H9 (cell line): ENCODE data around the gene COG2. TPM values are rescaled to one million over a fixed set of nuclear protein-coding genes. Genes with fewer than 3 reads are reported as not detected.

ENCODE experiments used
- DNase-seq: peaks from one replicate; pipeline ENCODE4 v3.0.0-alpha.2; 2017
- H2AFZ ChIP-seq: one replicate; pipeline ENCODE4 v1.6.1; 2013; ENCODE audit warnings: mild to moderate bottlenecking, low read length, control low read depth, moderate library complexity
- H2AK5ac ChIP-seq: 2 replicates; pipeline ENCODE4 v1.6.1; 2013; ENCODE audit warnings: low read length, control low read depth, mixed read lengths; ENCODE audit not compliant: insufficient read length
- H2BK120ac ChIP-seq: one replicate; pipeline ENCODE4 v1.6.1; 2013; ENCODE audit warnings: low read depth, mild to moderate bottlenecking, low read length, control low read depth, inconsistent platforms; ENCODE audit not compliant: poor library complexity, severe bottlenecking
- H2BK12ac ChIP-seq: 2 replicates; pipeline ENCODE4 v1.6.1; 2013; ENCODE audit warnings: low read length, control low read depth, mixed read lengths, low read depth; ENCODE audit not compliant: insufficient read length
- H2BK15ac ChIP-seq: 2 replicates; pipeline ENCODE4 v1.6.1; 2013; ENCODE audit warnings: low read depth, low read length, control low read depth
- H2BK20ac ChIP-seq: one replicate; pipeline ENCODE4 v1.6.1; 2013; ENCODE audit warnings: low read depth, mild to moderate bottlenecking, low read length, control low read depth, inconsistent platforms; ENCODE audit not compliant: poor library complexity, severe bottlenecking
- H2BK5ac ChIP-seq: 2 replicates; pipeline ENCODE4 v1.6.1; 2013; ENCODE audit warnings: low read length, control low read depth, mixed read lengths; ENCODE audit not compliant: insufficient read length
- H3K14ac ChIP-seq: 2 replicates; pipeline ENCODE4 v1.6.1; 2013; ENCODE audit warnings: low read length, control low read depth; ENCODE audit not compliant: insufficient read depth
- H3K18ac ChIP-seq: 2 replicates; pipeline ENCODE4 v1.6.1; 2013; ENCODE audit warnings: low read depth, mild to moderate bottlenecking, mixed read lengths, low read length, control low read depth; ENCODE audit not compliant: insufficient read length
- H3K23ac ChIP-seq: 2 replicates; pipeline ENCODE4 v1.6.1; 2013; ENCODE audit warnings: low read length, control low read depth, mixed read lengths, low read depth; ENCODE audit not compliant: insufficient read length
- H3K23me2 ChIP-seq: 2 replicates; pipeline ENCODE4 v1.6.1; 2013; ENCODE audit warnings: low read depth, mild to moderate bottlenecking, mixed read lengths, low read length, control low read depth; ENCODE audit not compliant: insufficient read length, poor library complexity, severe bottlenecking
- H3K27ac ChIP-seq: 2 replicates; pipeline ENCODE4 v1.5.1; 2013; ENCODE audit warnings: low read length, control low read depth, mixed read lengths, low read depth; ENCODE audit not compliant: insufficient read length
- H3K27me3 ChIP-seq: 2 replicates; pipeline ENCODE4 v1.6.1; 2013; ENCODE audit warnings: low read length, control low read depth, inconsistent platforms; ENCODE audit not compliant: insufficient read depth
- H3K4ac ChIP-seq: 2 replicates; pipeline ENCODE4 v1.6.1; 2013; ENCODE audit warnings: low read depth, mild to moderate bottlenecking, control low read depth, inconsistent platforms, low read length, moderate library complexity
- H3K4me1 ChIP-seq: 2 replicates; pipeline ENCODE4 v1.6.1; 2013; ENCODE audit warnings: low read length, control low read depth, inconsistent platforms; ENCODE audit not compliant: insufficient read depth
- H3K4me2 ChIP-seq: 2 replicates; pipeline ENCODE4 v1.6.1; 2013; ENCODE audit warnings: low read length, control low read depth, mixed read lengths; ENCODE audit not compliant: insufficient read length, insufficient read depth
- H3K56ac ChIP-seq: 2 replicates; pipeline ENCODE4 v1.6.1; 2013; ENCODE audit warnings: low read depth, mild to moderate bottlenecking, mixed read lengths, low read length, control low read depth; ENCODE audit not compliant: insufficient read length
- H3K79me1 ChIP-seq: 2 replicates; pipeline ENCODE4 v1.6.1; 2013; ENCODE audit warnings: low read depth, mild to moderate bottlenecking, moderate library complexity, low read length, control low read depth, inconsistent platforms; ENCODE audit not compliant: insufficient read depth, poor library complexity, severe bottlenecking
- H3K79me2 ChIP-seq: 2 replicates; pipeline ENCODE4 v1.6.1; 2013; ENCODE audit warnings: low read length, control low read depth, inconsistent platforms; ENCODE audit not compliant: insufficient read depth
- H3K9ac ChIP-seq: 2 replicates; pipeline ENCODE4 v1.6.1; 2013; ENCODE audit warnings: low read length, control low read depth, mixed read lengths; ENCODE audit not compliant: insufficient read length; ENCODE audit errors: extremely low read depth
- H3K9me3 ChIP-seq: one replicate; pipeline ENCODE4 v1.6.1; 2013; ENCODE audit warnings: low read depth, low read length, inconsistent platforms; ENCODE audit not compliant: control insufficient read depth
- H3T11ph ChIP-seq: one replicate; pipeline ENCODE4 v1.6.1; 2013; ENCODE audit warnings: mild to moderate bottlenecking, low read length, control low read depth, inconsistent platforms
- H4K20me1 ChIP-seq: one replicate; pipeline ENCODE4 v1.6.1; 2013; ENCODE audit not compliant: control insufficient read depth, insufficient read length, insufficient read depth
- H4K5ac ChIP-seq: 2 replicates; pipeline ENCODE4 v1.6.1; 2013; ENCODE audit warnings: low read depth, mild to moderate bottlenecking, mixed read lengths, low read length, control low read depth; ENCODE audit not compliant: insufficient read length
- H4K8ac ChIP-seq: replicated peaks from 2 replicates; pipeline ENCODE4 v1.6.1; 2013; ENCODE audit warnings: low read length, control low read depth, mixed read lengths, low read depth; ENCODE audit not compliant: insufficient read length
- H4K91ac ChIP-seq: 2 replicates; pipeline ENCODE4 v1.6.1; 2013; ENCODE audit warnings: low read depth, mild to moderate bottlenecking, moderate library complexity, mixed read lengths, low read length, control low read depth; ENCODE audit not compliant: insufficient read length
- H3K27ac Mint-ChIP-seq, 3 experiments: 2 replicates in 2 of 3; 3 replicates in 1 of 3; pipeline ENCODE4 v1.8.0; 2020 to 2021; ENCODE audit warnings: mixed read lengths in 3 of 3, mild to moderate bottlenecking in 1 of 3, moderate library complexity in 1 of 3
- H3K27me3 Mint-ChIP-seq: 2 replicates; pipeline ENCODE4 v1.8.0; 2021; ENCODE audit warnings: low read depth, mild to moderate bottlenecking, moderate library complexity, mixed read lengths
- H3K36me3 Mint-ChIP-seq, 3 experiments: 2 replicates in 2 of 3; 3 replicates in 1 of 3; pipeline ENCODE4 v1.8.0; 2020 to 2021; ENCODE audit warnings: low read depth in 3 of 3, mixed read lengths in 3 of 3; ENCODE audit not compliant: insufficient read depth in 1 of 3
- H3K4me1 Mint-ChIP-seq, 2 experiments: 2 replicates each; pipeline ENCODE4 v1.8.0; 2020; ENCODE audit warnings: mixed read lengths in 2 of 2
- H3K4me3 Mint-ChIP-seq, 2 experiments: 2 replicates in 1 of 2; 3 replicates in 1 of 2; pipeline ENCODE4 v1.8.0; 2020 to 2021; ENCODE audit warnings: mild to moderate bottlenecking in 2 of 2, mixed read lengths in 2 of 2, moderate library complexity in 1 of 2
- H3K9me3 Mint-ChIP-seq, 2 experiments: 2 replicates in 1 of 2; 3 replicates in 1 of 2; pipeline ENCODE4 v1.8.0; 2020; ENCODE audit warnings: mild to moderate bottlenecking in 2 of 2, mixed read lengths in 2 of 2, moderate library complexity in 1 of 2
- CTCF ChIP-seq: fragments of 200-600 bp; sonication (generic); conservative IDR thresholded peaks from 3 replicates; pipeline ENCODE4 v1.8.0; 2021; ENCODE audit warnings: antibody characterized with exemption, mild to moderate bottlenecking
- WGBS: extraction: QIAGEN DNeasy Blood & Tissue Kit; methylation state at CpG from one replicate; pipeline ENCODE4 v1.1.7; 2013; ENCODE audit warnings: missing lambda C conversion rate, low lambda C conversion rate, mixed read lengths; ENCODE audit not compliant: insufficient read length; ENCODE audit errors: extremely low coverage; 5-methylcytosine and 5-hydroxymethylcytosine counted together
- total RNA-seq: library from RNA; stranded (reverse); gene quantifications from 2 replicates; pipeline ENCODE4 v1.2.1, GENCODE V29; 2021

Gene COG2
- total RNA-seq, 1 experiment from 2014 or later: 42.2 TPM

DNA sequence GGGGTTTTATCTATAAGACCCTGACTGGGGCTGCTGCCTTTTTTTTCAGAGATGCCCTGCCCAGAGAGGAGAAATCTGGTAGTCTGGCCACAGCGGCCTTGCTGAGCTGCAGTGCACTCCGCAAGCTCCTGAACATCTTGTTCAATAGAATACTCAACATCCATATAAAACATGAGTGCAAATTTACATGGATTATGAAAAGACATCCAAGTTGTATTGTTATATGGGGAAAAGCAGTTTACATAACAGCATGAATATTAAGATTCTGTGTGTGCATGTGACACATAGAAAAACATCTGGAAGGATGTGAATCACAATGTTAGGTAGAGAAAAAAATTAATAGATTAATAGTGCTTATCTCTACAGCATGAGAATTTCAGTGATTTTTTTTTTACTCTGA lies 16.4 kb downstream of the COG2 start:
- Histone ChIP-seq H2BK12ac (no peak overlapping the region), H3K79me2 (no peaks in the 10 kb centered on the region; the same call in 1 of the 2 replicates), H2BK15ac (no peak overlapping the region), H3K9me3 (no peaks in the 10 kb centered on the region), H2AK5ac (no peak overlapping the region), H3K27ac (no peak overlapping the region), H4K91ac (no peak overlapping the region), H4K20me1 (no peaks in the 10 kb centered on the region), H4K5ac (no peak overlapping the region), H2BK120ac (no peak overlapping the region), H3K27me3 (no peaks in the 10 kb centered on the region), H2BK20ac (no peak overlapping the region), H2BK5ac (no peak overlapping the region), H4K8ac (no peak overlapping the region), H3K23me2 (no peaks in the 10 kb centered on the region), H3K14ac (no peak overlapping the region), H3K9ac (no peak overlapping the region), H3K4me1 (no peaks in the 10 kb centered on the region), H3K4me2 (no peak overlapping the region), H3K4ac (no peak overlapping the region), H3K79me1 (no peaks in the 10 kb centered on the region), H3K56ac (no peak overlapping the region), H3K23ac (no peak overlapping the region), H3K18ac (no peak overlapping the region), H2AFZ (no peak overlapping the region), H3T11ph (no peak overlapping the region)
- Mint-ChIP-seq H3K27ac (no peak overlapping the region), H3K4me3 (no peak overlapping the region), H3K9me3 (peaks cover under 1 to 7% of the 10 kb centered on the region in 2 experiments; a peak in 4 of 5 replicates), H3K27me3 (no peaks in the 10 kb centered on the region), H3K36me3 (peaks cover 11 to 27% (median 22%) of the 10 kb centered on the region in 3 experiments; a peak in 6 of 7 replicates), H3K4me1 (peaks cover 14% of the 10 kb centered on the region in 2 experiments)
- no peak for DNase-seq
- no CpG with 5 or more reads among the region's 2 CpGs for WGBS
- no peak for TF ChIP-seq CTCF
